Lung (tissue), 12 donors: ENCODE results near the gene ZNF30. TPM values are rescaled to one million over a fixed set of nuclear protein-coding genes. Genes with fewer than 3 reads are reported as not detected.

ENCODE experiments used
- ATAC-seq: fragments of 200-7000 bp; cut with Tn5 transposase; one replicate; pipeline ENCODE4 v1.9.1; 2020; ENCODE audit warnings: moderate number of reproducible peaks; ENCODE audit not compliant: insufficient read depth, low FRiP score
- DNase-seq, 3 donors: peaks; one replicate each; pipeline ENCODE4 v3.0.0-alpha.2; 2013 to 2017
- H3K27ac ChIP-seq, 2 donors: one replicate each; pipeline ENCODE4 v1.5.1; 2013; ENCODE audit warnings: mild to moderate bottlenecking in 2 of 2, moderate library complexity in 2 of 2, control low read depth in 1 of 2, inconsistent platforms in 1 of 2, low read depth in 1 of 2, low read length in 1 of 2
- H3K27me3 ChIP-seq, 3 donors: one replicate each; pipeline ENCODE4 v1.5.1; 2013; ENCODE audit warnings: low read length in 2 of 3; ENCODE audit not compliant: control insufficient read depth in 3 of 3, insufficient read depth in 3 of 3
- H3K36me3 ChIP-seq, 4 donors: one replicate each; pipeline ENCODE4 v1.5.1; 2013; ENCODE audit warnings: low read length in 4 of 4, mild to moderate bottlenecking in 1 of 4, moderate library complexity in 1 of 4; ENCODE audit not compliant: control insufficient read depth in 4 of 4, insufficient read depth in 4 of 4
- H3K4me1 ChIP-seq, 5 donors: one replicate each; pipeline ENCODE4 v1.5.1; 2013; ENCODE audit warnings: low read length in 5 of 5, mild to moderate bottlenecking in 2 of 5, moderate library complexity in 1 of 5; ENCODE audit not compliant: control insufficient read depth in 5 of 5, insufficient read depth in 5 of 5
- H3K4me3 ChIP-seq: one replicate; pipeline ENCODE4 v1.5.1; 2013; ENCODE audit warnings: mild to moderate bottlenecking, control low read depth, moderate library complexity
- H3K9ac ChIP-seq, 2 donors: one replicate each; pipeline ENCODE4 v1.5.1; 2013; ENCODE audit warnings: low read length in 2 of 2, control low read depth in 1 of 2; ENCODE audit not compliant: insufficient read depth in 1 of 2
- H3K9me3 ChIP-seq, 4 donors: one replicate each; pipeline ENCODE4 v1.5.1; 2013; ENCODE audit warnings: low read length in 3 of 4, mild to moderate bottlenecking in 1 of 4, moderate library complexity in 1 of 4; ENCODE audit not compliant: control insufficient read depth in 4 of 4, insufficient read depth in 3 of 4
- WGBS, 2 donors: extraction: QIAGEN DNeasy Blood & Tissue Kit; methylation state at CpG; one replicate each; pipeline ENCODE4 v1.1.7; 2013; 5-methylcytosine and 5-hydroxymethylcytosine counted together
- polyA plus RNA-seq, 2 donors: library from polyadenylated mRNA; stranded (reverse); fragments of 200-250 nt; gene quantifications; one replicate each; pipeline ENCODE4 v1.2.1, GENCODE V29; 2013
- total RNA-seq, 2 donors: library from RNA; depleted of rRNA in 1 of 2; stranded (reverse); fragments of >200 nt in 1 of 2; gene quantifications; one replicate each; pipeline ENCODE4 v1.2.1, GENCODE V29; 2014 to 2021
- TF ChIP-seq, protein P1 (sequence below): IDR thresholded peaks from 2 replicates; pipeline ENCODE4 v1.5.1; 2012; ENCODE audit warnings: mild to moderate bottlenecking; ENCODE audit errors: control extremely low read depth, extremely low read depth
- donor health status: control.
- donor health status: control.
- donor health status: Bipolar disorder and iron deficiency.
- donor health status: healthy.
- donor health status: DM: yes; HTN: yes; CAD: no.

Gene ZNF30
- total and polyA plus RNA-seq, 4 donors = 1.5 to 5.5 (median 2.6) TPM

DNA sequence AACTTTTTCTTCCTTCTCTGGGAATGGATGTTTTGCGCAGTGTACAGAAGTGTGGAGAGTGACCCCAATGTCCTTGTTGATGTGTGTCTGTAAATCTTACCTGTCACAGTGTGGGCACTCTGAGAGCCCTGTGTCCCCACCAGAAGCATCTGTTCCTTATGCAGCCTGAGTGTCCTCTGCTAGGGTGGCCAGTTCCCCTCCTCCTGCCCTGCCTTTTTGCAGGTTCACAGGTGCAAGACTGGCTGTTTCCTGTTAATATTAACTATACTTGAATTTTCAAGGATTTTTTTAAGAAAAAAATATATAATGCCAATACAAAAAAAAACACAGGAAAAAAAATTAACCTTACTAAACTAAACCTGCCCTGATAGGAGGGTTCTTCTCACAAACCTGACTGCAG lies 61.4 kb downstream of the ZNF30 start:
- no peaks in the 10 kb centered on the region for H3K9me3 ChIP-seq
- DNase-seq (peak in 1 of 3 donors; percentile 30), ATAC-seq (no peak)
- H3K4me3 ChIP-seq = no peak overlapping the region
- H3K27me3 ChIP-seq = no peaks in the 10 kb centered on the region
- H3K27ac ChIP-seq = no peak overlapping the region
- H3K4me1 ChIP-seq = peaks cover 0 to 10% (median 5%) of the 10 kb centered on the region in 5 donors
- TF ChIP-seq, protein P1, sequence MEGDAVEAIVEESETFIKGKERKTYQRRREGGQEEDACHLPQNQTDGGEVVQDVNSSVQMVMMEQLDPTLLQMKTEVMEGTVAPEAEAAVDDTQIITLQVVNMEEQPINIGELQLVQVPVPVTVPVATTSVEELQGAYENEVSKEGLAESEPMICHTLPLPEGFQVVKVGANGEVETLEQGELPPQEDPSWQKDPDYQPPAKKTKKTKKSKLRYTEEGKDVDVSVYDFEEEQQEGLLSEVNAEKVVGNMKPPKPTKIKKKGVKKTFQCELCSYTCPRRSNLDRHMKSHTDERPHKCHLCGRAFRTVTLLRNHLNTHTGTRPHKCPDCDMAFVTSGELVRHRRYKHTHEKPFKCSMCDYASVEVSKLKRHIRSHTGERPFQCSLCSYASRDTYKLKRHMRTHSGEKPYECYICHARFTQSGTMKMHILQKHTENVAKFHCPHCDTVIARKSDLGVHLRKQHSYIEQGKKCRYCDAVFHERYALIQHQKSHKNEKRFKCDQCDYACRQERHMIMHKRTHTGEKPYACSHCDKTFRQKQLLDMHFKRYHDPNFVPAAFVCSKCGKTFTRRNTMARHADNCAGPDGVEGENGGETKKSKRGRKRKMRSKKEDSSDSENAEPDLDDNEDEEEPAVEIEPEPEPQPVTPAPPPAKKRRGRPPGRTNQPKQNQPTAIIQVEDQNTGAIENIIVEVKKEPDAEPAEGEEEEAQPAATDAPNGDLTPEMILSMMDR = no peak
- H3K36me3 ChIP-seq = no peaks in the 10 kb centered on the region
- no peak overlapping the region for H3K9ac ChIP-seq
- 95 to 100% methylated on average over 1 of the region's 1 CpG for WGBS, 2 donors

DNA sequence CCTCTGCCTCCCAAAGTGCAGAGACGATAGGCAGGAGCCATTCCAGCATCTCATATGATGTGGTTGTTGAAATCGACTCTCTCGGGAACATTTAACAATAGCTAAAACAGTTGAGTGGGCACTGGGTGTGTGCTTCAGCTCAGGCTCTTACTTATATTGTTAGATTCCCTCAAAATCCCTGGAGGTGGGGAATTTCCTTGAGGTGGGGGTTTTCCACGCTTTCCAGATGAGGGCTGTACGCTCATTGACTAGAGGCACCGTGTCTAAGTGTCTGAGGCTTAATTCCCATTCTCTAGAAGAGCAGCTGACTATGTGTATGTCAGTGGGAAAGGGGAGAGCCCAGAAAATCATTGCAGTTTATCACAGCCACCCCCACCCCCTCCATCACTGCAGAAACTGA lies 62.6 kb downstream of the ZNF30 start:
- 70 to 91% methylated on average over 6 of the region's 6 CpGs for WGBS, 2 donors
- no peak overlapping the region for H3K9ac ChIP-seq
- DNase-seq = no peak
- TF ChIP-seq, protein P1 = no peak
- no peaks in the 10 kb centered on the region for H3K36me3 ChIP-seq
- peaks cover 0 to 13% (median 5%) of the 10 kb centered on the region in 5 donors for H3K4me1 ChIP-seq
- H3K27me3 ChIP-seq = no peaks in the 10 kb centered on the region
- H3K9me3 ChIP-seq = no peaks in the 10 kb centered on the region
- no peak overlapping the region for H3K27ac ChIP-seq
- H3K4me3 ChIP-seq = no peak overlapping the region
- ATAC-seq = no peak

DNA sequence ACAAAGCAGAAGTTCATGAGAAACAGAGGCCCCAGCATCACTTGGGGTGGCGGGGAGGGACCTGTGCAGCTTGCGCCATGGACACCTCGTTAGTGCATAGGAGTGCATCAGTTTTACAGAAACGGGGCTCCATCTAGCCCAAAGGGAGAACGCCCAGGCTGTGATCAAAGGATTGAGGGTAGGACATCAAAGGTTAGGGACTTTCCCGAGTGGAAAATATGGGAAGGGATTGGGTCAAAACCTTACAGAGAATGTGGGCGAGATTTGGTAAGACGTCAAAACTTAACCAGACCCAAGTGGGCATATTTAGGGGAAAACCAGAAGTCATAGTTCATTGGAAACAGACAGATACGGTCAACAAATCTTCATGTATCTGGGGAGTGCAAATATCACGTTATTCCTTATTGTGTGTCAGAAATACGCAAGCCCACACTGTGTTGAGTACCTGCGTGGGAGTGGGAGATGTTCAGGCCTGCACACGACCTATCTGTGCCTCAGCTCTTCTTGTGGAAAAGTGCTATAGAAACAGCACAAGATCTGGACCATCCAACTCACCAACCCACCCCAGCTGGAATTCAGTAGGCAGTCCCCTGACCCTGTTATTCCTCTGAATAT lies 64.0 kb downstream of the ZNF30 start:
- Histone ChIP-seq H3K9ac (no peak overlapping the region), H3K9me3 (no peaks in the 10 kb centered on the region), H3K27ac (no peak overlapping the region), H3K4me1 (peaks cover 0 to 15% (median 2%) of the 10 kb centered on the region in 5 donors), H3K27me3 (no peaks in the 10 kb centered on the region), H3K4me3 (no peak overlapping the region), H3K36me3 (no peaks in the 10 kb centered on the region)
- TF ChIP-seq, protein P1 = no peak
- ATAC-seq (no peak), DNase-seq (no peak)
- WGBS, 2 donors = 79 to 84% methylated on average over 13 of the region's 13 CpGs
